ENCODE data around the gene ACBD7. TPM values are rescaled to one million over a fixed set of nuclear protein-coding genes. Genes with fewer than 3 reads are reported as not detected.

Gene ACBD7
- 1.0 and 1.3 TPM in 2 replicates for total RNA-seq

GRCh38 chr10:15088428-15089261 is at the start of gene ACBD7:
TSS of gene ACBD7 (minus strand) at chr10:15088776. CDS start at chr10:15088728, 48 bp downstream.
- Mint-ChIP-seq H3K27ac (no peak within 1 kb of the TSS), H3K27me3 (peaks cover 8% of the 10 kb centered on the region), H3K4me1 (peaks cover 5% of the 10 kb centered on the region), H3K36me3 (ENCODE audit: low read depth) (no peaks in the 10 kb centered on the region), H3K4me3 (peak within 1 kb of the TSS; percentile 79), H3K9me3 (no peaks in the 10 kb centered on the region)
- intact Hi-C loops (cut with micrococcal nuclease), result loop anchor here (1.0 kb wide), 1 partner anchor 9 kb away; the partner anchor contains the start of gene RPP38
- peak; percentile 95 for DNase-seq

GRCh38 chr10:15137636-15138035 is 49.1 kb upstream of the ACBD7 start:
- Mint-ChIP-seq H3K27me3 (no peaks in the 10 kb centered on the region), H3K4me1 (peaks cover 16% of the 10 kb centered on the region), H3K36me3 (ENCODE audit: low read depth) (peaks cover 53% of the 10 kb centered on the region), H3K4me3 (no peak overlapping the region), H3K27ac (no peak overlapping the region), H3K9me3 (no peaks in the 10 kb centered on the region)
- intact Hi-C loops (cut with micrococcal nuclease), result no loop called here
- DNase-seq, result no peak

GRCh38 chr10:15137036-15137359 is 48.4 kb upstream of the ACBD7 start:
- intact Hi-C loops (cut with micrococcal nuclease), result no loop called here
- Mint-ChIP-seq H3K27me3 (no peaks in the 10 kb centered on the region), H3K9me3 (no peaks in the 10 kb centered on the region), H3K4me1 (peaks cover 14% of the 10 kb centered on the region), H3K36me3 (ENCODE audit: low read depth) (peaks cover 54% of the 10 kb centered on the region), H3K4me3 (no peak overlapping the region), H3K27ac (no peak overlapping the region)
- DNase-seq, result no peak

- peaks cover 58% of the 10 kb centered on the region for H3K36me3 Mint-ChIP-seq (ENCODE audit: low read depth)
- no peaks in the 10 kb centered on the region for H3K9me3 Mint-ChIP-seq
- H3K4me1 Mint-ChIP-seq, result peaks cover 8% of the 10 kb centered on the region
- no peak overlapping the region for H3K27ac Mint-ChIP-seq
- DNase-seq, result no peak
- H3K27me3 Mint-ChIP-seq, result no peaks in the 10 kb centered on the region
- intact Hi-C loops (cut with micrococcal nuclease), result no loop called here
- no peak overlapping the region for H3K4me3 Mint-ChIP-seq
Measured at GRCh38 chr10:15136129-15137035, 47.8 kb upstream of the ACBD7 start.

GRCh38 chr10:15131330-15131729 is 42.8 kb upstream of the ACBD7 start:
- Mint-ChIP-seq H3K4me3 (no peak overlapping the region), H3K27ac (no peak overlapping the region), H3K27me3 (no peaks in the 10 kb centered on the region), H3K4me1 (no peaks in the 10 kb centered on the region), H3K9me3 (no peaks in the 10 kb centered on the region), H3K36me3 (ENCODE audit: low read depth) (peaks cover 63% of the 10 kb centered on the region)
- intact Hi-C loops (cut with micrococcal nuclease), result no loop called here
- DNase-seq, result no peak

GRCh38 chr10:15124908-15125307 is 36.3 kb upstream of the ACBD7 start:
- Mint-ChIP-seq H3K27ac (peak overlapping the region; percentile 48), H3K4me3 (no peak overlapping the region), H3K27me3 (no peaks in the 10 kb centered on the region), H3K4me1 (peaks cover 22% of the 10 kb centered on the region), H3K9me3 (no peaks in the 10 kb centered on the region), H3K36me3 (ENCODE audit: low read depth) (peaks cover 53% of the 10 kb centered on the region)
- DNase-seq, result no peak
- intact Hi-C loops (cut with micrococcal nuclease), result no loop called here

GRCh38 chr10:15124190-15124589 is 35.6 kb upstream of the ACBD7 start:
- Mint-ChIP-seq H3K36me3 (ENCODE audit: low read depth) (peaks cover 55% of the 10 kb centered on the region), H3K4me3 (peak overlapping the region; percentile 15), H3K27ac (peak overlapping the region; percentile 90), H3K4me1 (peaks cover 22% of the 10 kb centered on the region), H3K27me3 (no peaks in the 10 kb centered on the region), H3K9me3 (no peaks in the 10 kb centered on the region)
- intact Hi-C loops (cut with micrococcal nuclease), result no loop called here
- DNase-seq, result no peak

- Mint-ChIP-seq H3K4me3 (peak overlapping the region; percentile 15), H3K4me1 (peaks cover 22% of the 10 kb centered on the region)
- no peak for DNase-seq
Measured at GRCh38 chr10:15123749-15124184, 35.2 kb upstream of the ACBD7 start.

GRCh38 chr10:15122477-15123030 is 34.0 kb upstream of the ACBD7 start:
- Mint-ChIP-seq H3K36me3 (ENCODE audit: low read depth) (peaks cover 46% of the 10 kb centered on the region), H3K9me3 (no peaks in the 10 kb centered on the region), H3K4me3 (peak overlapping the region; percentile 39), H3K27me3 (no peaks in the 10 kb centered on the region), H3K27ac (peak overlapping the region; percentile 84), H3K4me1 (peaks cover 22% of the 10 kb centered on the region)
- intact Hi-C loops (cut with micrococcal nuclease), result loop anchor here (1.0 kb wide), 2 partner anchors 19 to 45 kb away; no protein-coding TSS in a partner anchor
- no peak for DNase-seq

More at GRCh38 chr10:15123749-15124184, 35.2 kb upstream of the ACBD7 start:
- H3K9me3 Mint-ChIP-seq, result no peaks in the 10 kb centered on the region
- peaks cover 55% of the 10 kb centered on the region for H3K36me3 Mint-ChIP-seq (ENCODE audit: low read depth)
- intact Hi-C loops (cut with micrococcal nuclease), result loop anchor here (1.0 kb wide), 2 partner anchors 18 to 44 kb away; no protein-coding TSS in a partner anchor
- H3K27me3 Mint-ChIP-seq, result no peaks in the 10 kb centered on the region
- peak overlapping the region; percentile 90 for H3K27ac Mint-ChIP-seq

GRCh38 chr10:15121707-15122106 is 33.1 kb upstream of the ACBD7 start:
- Mint-ChIP-seq H3K27ac (no peak overlapping the region), H3K4me3 (no peak overlapping the region), H3K4me1 (peaks cover 22% of the 10 kb centered on the region), H3K9me3 (no peaks in the 10 kb centered on the region), H3K27me3 (no peaks in the 10 kb centered on the region), H3K36me3 (ENCODE audit: low read depth) (peaks cover 43% of the 10 kb centered on the region)
- intact Hi-C loops (cut with micrococcal nuclease), result no loop called here
- no peak for DNase-seq

GRCh38 chr10:15120523-15120922 is 31.9 kb upstream of the ACBD7 start:
- H3K9me3 Mint-ChIP-seq, result no peaks in the 10 kb centered on the region
- intact Hi-C loops (cut with micrococcal nuclease), result no loop called here
- no peak for DNase-seq
- H3K36me3 Mint-ChIP-seq (ENCODE audit: low read depth), result peaks cover 35% of the 10 kb centered on the region
- H3K4me3 Mint-ChIP-seq, result no peak overlapping the region
- H3K27me3 Mint-ChIP-seq, result no peaks in the 10 kb centered on the region
- peaks cover 22% of the 10 kb centered on the region for H3K4me1 Mint-ChIP-seq
- no peak overlapping the region for H3K27ac Mint-ChIP-seq

GRCh38 chr10:15118615-15119014 is 30.0 kb upstream of the ACBD7 start:
- H3K4me3 Mint-ChIP-seq, result no peak overlapping the region
- intact Hi-C loops (cut with micrococcal nuclease), result no loop called here
- peaks cover 8% of the 10 kb centered on the region for H3K4me1 Mint-ChIP-seq

GRCh38 chr10:15116225-15116624 is 27.6 kb upstream of the ACBD7 start:
- intact Hi-C loops (cut with micrococcal nuclease), result no loop called here
- no peaks in the 10 kb centered on the region for H3K9me3 Mint-ChIP-seq
- H3K4me3 Mint-ChIP-seq, result no peak overlapping the region
- no peak for DNase-seq
- no peak overlapping the region for H3K27ac Mint-ChIP-seq
- peaks cover 27% of the 10 kb centered on the region for H3K36me3 Mint-ChIP-seq (ENCODE audit: low read depth)
- H3K27me3 Mint-ChIP-seq, result no peaks in the 10 kb centered on the region
- H3K4me1 Mint-ChIP-seq, result peaks cover 3% of the 10 kb centered on the region

More at GRCh38 chr10:15118615-15119014, 30.0 kb upstream of the ACBD7 start:
- H3K36me3 Mint-ChIP-seq (ENCODE audit: low read depth), result peaks cover 29% of the 10 kb centered on the region
- no peaks in the 10 kb centered on the region for H3K27me3 Mint-ChIP-seq
- DNase-seq, result no peak
- H3K9me3 Mint-ChIP-seq, result no peaks in the 10 kb centered on the region
- H3K27ac Mint-ChIP-seq, result no peak overlapping the region

Data from activated CD4-positive, alpha-beta T cell treated with anti-CD3 and anti-CD28 coated beads, Interleukin-2, amount 10 ng/mL, durations not matched to agents 24 days and 14 days (primary cell).